Naive B cell (primary cell): Measurements from ENCODE around the gene ADORA2B. TPM values are rescaled to one million over a fixed set of nuclear protein-coding genes. Genes with fewer than 3 reads are reported as not detected.

Source experiments
- ATAC-seq, 2 donors: fragments of 150-1000 bp; cut with Tn5 transposase; 2 replicates each; pipeline ENCODE4 v1.10.0; 2021; ENCODE audit warnings: low read depth in 2 of 2, mild to moderate bottlenecking in 2 of 2, moderate library complexity in 2 of 2
- DNase-seq: peaks from one replicate; pipeline ENCODE4 v3.0.0; 2022
- H3K27ac Mint-ChIP-seq, 6 donors: one replicate each; pipeline ENCODE4 v1.8.0; 2020 to 2022; ENCODE audit warnings: mild to moderate bottlenecking in 6 of 6, mixed read lengths in 6 of 6, moderate library complexity in 5 of 6, inconsistent platforms in 2 of 6
- H3K27me3 Mint-ChIP-seq, 3 donors: one replicate each; pipeline ENCODE4 v1.8.0; 2021 to 2022; ENCODE audit warnings: mixed read lengths in 3 of 3, mild to moderate bottlenecking in 1 of 3
- H3K36me3 Mint-ChIP-seq, 2 donors: one replicate each; pipeline ENCODE4 v1.8.0; 2020 to 2022; ENCODE audit warnings: mixed read lengths in 2 of 2, inconsistent platforms in 1 of 2, mild to moderate bottlenecking in 1 of 2
- H3K4me1 Mint-ChIP-seq, 3 donors: one replicate each; pipeline ENCODE4 v1.8.0; 2020 to 2022; ENCODE audit warnings: mixed read lengths in 3 of 3, inconsistent platforms in 1 of 3, mild to moderate bottlenecking in 1 of 3, moderate library complexity in 1 of 3
- H3K4me3 Mint-ChIP-seq, 8 donors: one replicate each; pipeline ENCODE4 v1.8.0; 2020 to 2022; ENCODE audit warnings: mild to moderate bottlenecking in 8 of 8, mixed read lengths in 8 of 8, moderate library complexity in 8 of 8, inconsistent platforms in 2 of 8
- H3K9me3 Mint-ChIP-seq, 7 donors: one replicate each; pipeline ENCODE4 v1.8.0; 2020 to 2022; ENCODE audit warnings: mixed read lengths in 7 of 7, mild to moderate bottlenecking in 5 of 7, inconsistent platforms in 2 of 7, moderate library complexity in 1 of 7
- polyA plus RNA-seq, 6 donors: library from polyadenylated mRNA; unstranded; fragments of 300-500 nt; fragmentation: Illumina TruSeq; gene quantifications; one replicate each; pipeline ENCODE4 v1.2.3, GENCODE V29; 2021; ENCODE audit warnings: low read depth in 6 of 6

Gene ADORA2B
- polyA plus RNA-seq, 6 donors from 2014 or later = 0.20 to 1.6 (median 0.99) TPM

DNA sequence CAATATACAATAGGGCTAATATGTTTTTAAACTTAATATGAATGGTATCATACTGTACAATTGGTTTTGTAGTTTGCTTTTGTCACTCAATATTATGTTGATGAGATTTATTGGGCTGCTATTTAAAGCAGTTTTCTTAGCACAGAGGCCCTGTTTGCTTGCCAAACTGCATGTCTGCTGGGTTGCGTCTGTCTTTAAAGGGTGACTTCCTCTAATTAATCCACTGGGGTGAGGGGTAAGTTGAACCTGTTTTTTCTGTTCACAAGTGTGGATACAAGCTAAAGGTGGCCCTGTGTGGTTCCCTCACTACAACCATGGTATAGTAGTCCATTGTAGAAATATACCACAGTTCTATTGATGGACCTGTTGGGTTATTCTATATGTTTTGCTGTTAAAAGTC lies 74.4 kb downstream of the ADORA2B start:
- Mint-ChIP-seq H3K36me3 (peaks cover 0 to 12% of the 10 kb centered on the region in 2 donors), H3K4me3 (no peak overlapping the region), H3K4me1 (peaks cover 0 to 5% (median 4%) of the 10 kb centered on the region in 3 donors), H3K27ac (no peak overlapping the region), H3K27me3 (no peaks in the 10 kb centered on the region), H3K9me3 (no peaks in the 10 kb centered on the region)
- DNase-seq (no peak), ATAC-seq (no peak)

DNA sequence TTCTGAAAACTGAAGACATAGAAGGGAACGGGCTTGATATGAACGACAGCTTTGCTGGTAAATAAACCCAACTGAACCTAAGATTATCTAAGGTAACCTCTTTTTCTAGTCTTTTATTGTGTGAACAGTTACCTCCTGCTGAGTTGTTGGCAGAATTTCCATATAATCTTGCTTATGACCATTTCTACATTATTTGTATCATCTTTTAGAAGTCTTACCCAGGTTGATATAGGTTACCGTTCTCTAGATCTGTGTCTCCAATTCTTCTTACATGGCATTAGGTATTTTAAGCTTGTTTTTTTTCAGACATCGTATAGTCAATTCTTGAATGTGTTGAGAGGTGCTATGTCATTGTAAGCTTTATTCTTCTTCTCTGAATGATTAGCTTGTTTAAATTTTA lies 79.0 kb downstream of the ADORA2B start:
- no peak for DNase-seq
- Mint-ChIP-seq H3K4me1 (peaks cover 0 to 4% (median 2%) of the 10 kb centered on the region in 3 donors), H3K9me3 (no peaks in the 10 kb centered on the region), H3K4me3 (no peak overlapping the region), H3K27ac (peak overlapping the region in 1 of 6 donors; percentile 47), H3K36me3 (peaks cover 0 to 12% of the 10 kb centered on the region in 2 donors), H3K27me3 (no peaks in the 10 kb centered on the region)
- no peak for ATAC-seq

DNA sequence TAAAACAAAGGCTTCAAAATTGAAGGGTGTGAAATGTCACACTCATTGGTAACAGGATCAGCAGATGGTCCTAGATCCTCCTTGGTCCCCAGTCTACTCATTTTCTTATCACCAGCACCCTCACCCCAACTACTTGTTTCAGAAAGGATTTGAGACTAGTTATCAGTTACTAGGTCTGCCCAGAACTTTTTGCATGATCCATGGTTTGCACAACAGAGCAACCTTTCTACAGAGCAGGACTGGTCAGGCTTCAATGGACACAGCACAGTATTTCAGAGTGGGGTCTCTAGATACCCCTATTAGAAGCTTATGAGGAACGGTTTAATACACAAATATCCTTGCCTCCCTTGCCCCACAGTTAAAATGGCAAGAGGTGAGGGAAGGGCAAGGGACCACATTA lies 80.3 kb downstream of the ADORA2B start:
- ATAC-seq (no peak), DNase-seq (no peak)
- H3K4me1 Mint-ChIP-seq = peaks cover 0 to 4% (median 2%) of the 10 kb centered on the region in 3 donors
- H3K27me3 Mint-ChIP-seq = no peaks in the 10 kb centered on the region
- H3K36me3 Mint-ChIP-seq = peaks cover 0 to 19% of the 10 kb centered on the region in 2 donors
- H3K27ac Mint-ChIP-seq = no peak overlapping the region
- no peak overlapping the region for H3K4me3 Mint-ChIP-seq
- no peaks in the 10 kb centered on the region for H3K9me3 Mint-ChIP-seq

Other genes starting within 250 kb of the ADORA2B start
- 10 to 100 TPM in 5 of 6 donors, 1 to 10 TPM in 1; 9.6 to 17.0 (median 14.5) TPM for gene ZNF286A, start 245.4 kb upstream of the ADORA2B start, polyA plus RNA-seq
- not detected for gene TBC1D26, start 212.8 kb upstream of the ADORA2B start, polyA plus RNA-seq
- gene ZSWIM7, start 54.6 kb downstream of the ADORA2B start, polyA plus RNA-seq = 100 to 1,000 TPM in 1 of 6 donors, 10 to 100 TPM in 5; 55.7 to 111 (median 82.1) TPM
- gene TTC19, start 54.7 kb downstream of the ADORA2B start, polyA plus RNA-seq = 10 to 100 TPM; 35.1 to 49.5 (median 37.4) TPM